Measurements from ENCODE around the gene MAPK9. TPM values are rescaled to one million over a fixed set of nuclear protein-coding genes. Genes with fewer than 3 reads are reported as not detected.
A peak's percentile ranks its signal among the peaks of the same experiment; 100 is the strongest.

The MAPK9 gene
- total RNA-seq, 1 experiment from 2014 or later, result 38.6 TPM

DNA sequence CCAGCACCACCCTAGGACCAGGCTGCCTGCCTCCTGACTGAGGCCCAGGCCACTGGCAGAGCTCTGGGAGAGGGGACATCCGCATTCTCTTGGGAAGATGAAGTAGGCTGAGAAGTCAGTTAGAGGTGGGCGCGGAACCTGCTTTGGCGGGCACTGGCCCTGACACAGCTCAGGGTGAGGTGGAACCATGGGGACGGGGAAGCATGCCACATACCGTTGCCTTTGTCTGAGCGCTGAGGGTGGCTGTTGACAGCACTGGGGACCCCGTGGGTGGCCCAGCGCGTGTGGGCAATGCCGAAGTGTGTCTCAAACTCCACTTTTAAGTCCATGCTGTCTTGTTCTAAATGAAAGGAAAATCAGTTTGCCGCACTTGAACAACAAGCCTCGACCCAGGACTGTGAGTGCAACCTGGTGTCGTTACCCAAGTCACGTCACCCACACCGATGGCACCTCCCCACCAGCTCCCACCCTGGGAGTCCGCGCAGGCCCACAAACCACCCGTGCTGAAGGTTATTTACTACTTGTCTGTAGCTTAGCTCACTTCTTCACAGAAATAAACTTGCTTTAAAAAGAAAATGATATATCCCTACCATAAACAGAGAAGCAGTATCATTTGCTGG lies 43.8 kb upstream of the MAPK9 start:
- Histone ChIP-seq H2BK15ac (ENCODE audit: low read depth, low read length) (no peak overlapping the region), H2BK20ac (ENCODE audit: low read depth, low read length, poor library complexity, severe bottlenecking) (no peak overlapping the region), H4K8ac (replicated peaks; ENCODE audit: insufficient read length, low read depth, low read length) (no peak overlapping the region), H2BK5ac (ENCODE audit: insufficient read length, low read length) (no peak overlapping the region), H4K20me1 (ENCODE audit: control insufficient read depth, insufficient read depth, insufficient read length) (no peaks in the 10 kb centered on the region), H3K4ac (ENCODE audit: low read depth, low read length) (no peak overlapping the region), H2AK5ac (ENCODE audit: insufficient read length, low read length) (no peak overlapping the region), H3K56ac (ENCODE audit: insufficient read length, low read depth, low read length) (no peak overlapping the region), H3K79me1 (ENCODE audit: insufficient read depth, low read depth, low read length, poor library complexity, severe bottlenecking) (no peaks in the 10 kb centered on the region), H3K9ac (ENCODE audit: extremely low read depth, insufficient read length, low read length) (no peak overlapping the region), H3K4me2 (ENCODE audit: insufficient read depth, insufficient read length, low read length) (no peak overlapping the region), H2BK120ac (ENCODE audit: low read depth, low read length, poor library complexity, severe bottlenecking) (no peak overlapping the region), H2AFZ (ENCODE audit: low read length) (no peak overlapping the region), H3K14ac (ENCODE audit: insufficient read depth, low read length) (no peak overlapping the region; the same call in 1 of the 2 replicates), H3K79me2 (ENCODE audit: insufficient read depth, low read length) (peaks cover 3% of the 10 kb centered on the region; the same call in 1 of the 2 replicates), H3T11ph (ENCODE audit: low read length) (no peak overlapping the region), H2BK12ac (ENCODE audit: insufficient read length, low read depth, low read length) (no peak overlapping the region), H4K5ac (ENCODE audit: insufficient read length, low read depth, low read length) (no peak overlapping the region), H3K18ac (ENCODE audit: insufficient read length, low read depth, low read length) (no peak overlapping the region), H4K91ac (ENCODE audit: insufficient read length, low read depth, low read length) (no peak overlapping the region), H3K4me1 (ENCODE audit: insufficient read depth, low read length) (peaks cover 7% of the 10 kb centered on the region), H3K27ac (ENCODE audit: insufficient read length, low read depth, low read length) (no peak overlapping the region), H3K23me2 (ENCODE audit: insufficient read length, low read depth, low read length, poor library complexity, severe bottlenecking) (no peaks in the 10 kb centered on the region), H3K27me3 (ENCODE audit: insufficient read depth, low read length) (no peaks in the 10 kb centered on the region), H3K9me3 (ENCODE audit: control insufficient read depth, low read depth, low read length) (no peaks in the 10 kb centered on the region), H3K23ac (ENCODE audit: insufficient read length, low read depth, low read length) (no peak overlapping the region)
- Mint-ChIP-seq H3K9me3 (peaks cover 3 to 7% of the 10 kb centered on the region in 2 experiments; a peak in 3 of 5 replicates), H3K36me3 (ENCODE audit: insufficient read depth in 1 of 3, low read depth in 3 of 3) (peaks cover 72 to 78% (median 74%) of the 10 kb centered on the region in 3 experiments), H3K27me3 (ENCODE audit: low read depth) (no peaks in the 10 kb centered on the region; the same call in 1 of the 2 replicates), H3K27ac (peak overlapping the region; percentile 46 to 83 (median 77); a peak in 3 of 7 replicates), H3K4me1 (peaks cover 26 to 27% of the 10 kb centered on the region in 2 experiments), H3K4me3 (no peak overlapping the region)
- no CpG with 5 or more reads among the region's 19 CpGs for WGBS (ENCODE audit: extremely low coverage, insufficient read length, low lambda C conversion rate)
- TF ChIP-seq, protein P1, sequence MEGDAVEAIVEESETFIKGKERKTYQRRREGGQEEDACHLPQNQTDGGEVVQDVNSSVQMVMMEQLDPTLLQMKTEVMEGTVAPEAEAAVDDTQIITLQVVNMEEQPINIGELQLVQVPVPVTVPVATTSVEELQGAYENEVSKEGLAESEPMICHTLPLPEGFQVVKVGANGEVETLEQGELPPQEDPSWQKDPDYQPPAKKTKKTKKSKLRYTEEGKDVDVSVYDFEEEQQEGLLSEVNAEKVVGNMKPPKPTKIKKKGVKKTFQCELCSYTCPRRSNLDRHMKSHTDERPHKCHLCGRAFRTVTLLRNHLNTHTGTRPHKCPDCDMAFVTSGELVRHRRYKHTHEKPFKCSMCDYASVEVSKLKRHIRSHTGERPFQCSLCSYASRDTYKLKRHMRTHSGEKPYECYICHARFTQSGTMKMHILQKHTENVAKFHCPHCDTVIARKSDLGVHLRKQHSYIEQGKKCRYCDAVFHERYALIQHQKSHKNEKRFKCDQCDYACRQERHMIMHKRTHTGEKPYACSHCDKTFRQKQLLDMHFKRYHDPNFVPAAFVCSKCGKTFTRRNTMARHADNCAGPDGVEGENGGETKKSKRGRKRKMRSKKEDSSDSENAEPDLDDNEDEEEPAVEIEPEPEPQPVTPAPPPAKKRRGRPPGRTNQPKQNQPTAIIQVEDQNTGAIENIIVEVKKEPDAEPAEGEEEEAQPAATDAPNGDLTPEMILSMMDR (conservative IDR thresholded peaks at IDR 0.05), result no peak
- no peak for DNase-seq

All from H9 (cell line).